Trophoblast cell (in vitro differentiated cells and primary cell): ENCODE data around the gene BSND.

ENCODE experiments used
- DNase-seq, 2 donors: peaks; one replicate each; pipeline ENCODE4 v3.0.0-alpha.2; 2016
- H2AFZ ChIP-seq: 2 replicates; pipeline ENCODE4 v1.6.1; 2013; ENCODE audit warnings: low read length, moderate library complexity, mild to moderate bottlenecking; ENCODE audit not compliant: insufficient read depth, poor library complexity
- H2AK5ac ChIP-seq: 2 replicates; pipeline ENCODE4 v1.6.1; 2013; ENCODE audit warnings: mild to moderate bottlenecking, low read length
- H2BK120ac ChIP-seq: 2 replicates; pipeline ENCODE4 v1.6.1; 2013; ENCODE audit warnings: low read length, mild to moderate bottlenecking, moderate library complexity; ENCODE audit not compliant: insufficient read depth, poor library complexity
- H2BK12ac ChIP-seq: 2 replicates; pipeline ENCODE4 v1.6.1; 2013; ENCODE audit warnings: mild to moderate bottlenecking, low read length, moderate library complexity
- H2BK5ac ChIP-seq: 2 replicates; pipeline ENCODE4 v1.6.1; 2013; ENCODE audit warnings: low read length, low read depth, moderate library complexity, mild to moderate bottlenecking; ENCODE audit not compliant: poor library complexity
- H3K14ac ChIP-seq: 2 replicates; pipeline ENCODE4 v1.6.1; 2013; ENCODE audit warnings: mild to moderate bottlenecking, low read length
- H3K18ac ChIP-seq: 2 replicates; pipeline ENCODE4 v1.6.1; 2013; ENCODE audit warnings: mild to moderate bottlenecking, low read length
- H3K23ac ChIP-seq: 2 replicates; pipeline ENCODE4 v1.6.1; 2013; ENCODE audit warnings: low read length
- H3K27ac ChIP-seq: 2 replicates; pipeline ENCODE4 v1.5.1; 2013; ENCODE audit warnings: low read depth, mild to moderate bottlenecking, inconsistent platforms, low read length, moderate library complexity
- H3K27me3 ChIP-seq: 2 replicates; pipeline ENCODE4 v1.6.1; 2013; ENCODE audit warnings: inconsistent platforms, mild to moderate bottlenecking, low read length, moderate library complexity; ENCODE audit not compliant: insufficient read depth
- H3K36me3 ChIP-seq, 2 experiments: 1 replicate in 1 of 2; 2 replicates in 1 of 2; pipeline ENCODE4 v1.6.1; 2013; ENCODE audit warnings: low read length in 2 of 2, mild to moderate bottlenecking in 2 of 2, moderate library complexity in 1 of 2; ENCODE audit not compliant: insufficient read depth in 2 of 2, control insufficient read depth in 1 of 2
- H3K4ac ChIP-seq: 2 replicates; pipeline ENCODE4 v1.6.1; 2013; ENCODE audit warnings: low read depth, mild to moderate bottlenecking, low read length, moderate library complexity
- H3K4me1 ChIP-seq, 2 experiments: 1 replicate in 1 of 2; 2 replicates in 1 of 2; pipeline ENCODE4 v1.6.1; 2013; ENCODE audit warnings: low read length in 2 of 2, mild to moderate bottlenecking in 2 of 2, moderate library complexity in 1 of 2; ENCODE audit not compliant: insufficient read depth in 2 of 2, control insufficient read depth in 1 of 2
- H3K4me2 ChIP-seq: 2 replicates; pipeline ENCODE4 v1.6.1; 2013; ENCODE audit warnings: inconsistent platforms, mild to moderate bottlenecking, low read length, moderate library complexity
- H3K4me3 ChIP-seq: 2 replicates; pipeline ENCODE4 v1.5.1; 2013; ENCODE audit warnings: mild to moderate bottlenecking, low read depth, low read length, inconsistent platforms
- H3K79me1 ChIP-seq: one replicate; pipeline ENCODE4 v1.6.1; 2013; ENCODE audit warnings: low read length
- H3K79me2 ChIP-seq: 2 replicates; pipeline ENCODE4 v1.6.1; 2013; ENCODE audit warnings: low read length, mild to moderate bottlenecking; ENCODE audit not compliant: control insufficient read depth, insufficient read depth, poor library complexity
- H3K9ac ChIP-seq: 2 replicates; pipeline ENCODE4 v1.6.1; 2013; ENCODE audit warnings: mild to moderate bottlenecking, low read length
- H3K9me3 ChIP-seq: 2 replicates; pipeline ENCODE4 v1.6.1; 2013; ENCODE audit warnings: low read depth, mild to moderate bottlenecking, control low read depth, inconsistent platforms, low read length; ENCODE audit not compliant: insufficient read depth
- H4K12ac ChIP-seq: 2 replicates; pipeline ENCODE4 v1.6.1; 2013; ENCODE audit warnings: low read depth, mild to moderate bottlenecking, low read length, moderate library complexity
- H4K8ac ChIP-seq: 2 replicates; pipeline ENCODE4 v1.6.1; 2013; ENCODE audit warnings: low read depth, mild to moderate bottlenecking, low read length, moderate library complexity
- H4K91ac ChIP-seq: one replicate; pipeline ENCODE4 v1.6.1; 2013; ENCODE audit warnings: low read depth, mild to moderate bottlenecking, low read length, moderate library complexity
- WGBS: extraction: QIAGEN DNeasy Blood & Tissue Kit; methylation state at CpG from one replicate; pipeline ENCODE4 v1.1.7; 2013; ENCODE audit warnings: missing lambda C conversion rate; ENCODE audit not compliant: insufficient read length, insufficient coverage; ENCODE audit errors: extremely low coverage; 5-methylcytosine and 5-hydroxymethylcytosine counted together

The BSND gene

GRCh38 chr1:54970901-54971300, 27.8 kb upstream of the BSND start:
- H3K27ac ChIP-seq = no peak overlapping the region
- no peak overlapping the region for H3K14ac ChIP-seq
- no peak overlapping the region for H2AFZ ChIP-seq
- no peak overlapping the region for H2BK12ac ChIP-seq
- H4K91ac ChIP-seq = no peak overlapping the region
- H3K79me1 ChIP-seq = peaks cover 2% of the 10 kb centered on the region
- no peak overlapping the region for H3K18ac ChIP-seq
- H4K8ac ChIP-seq = no peak overlapping the region
- no peak overlapping the region for H3K23ac ChIP-seq
- no peaks in the 10 kb centered on the region for H3K79me2 ChIP-seq
- no peak overlapping the region for H3K4me2 ChIP-seq
- H3K9ac ChIP-seq = no peak overlapping the region
- WGBS = no CpG with 5 or more reads among the region's 5 CpGs
- no peaks in the 10 kb centered on the region for H3K9me3 ChIP-seq
- H2AK5ac ChIP-seq = no peak overlapping the region
- no peak overlapping the region for H4K12ac ChIP-seq
- no peaks in the 10 kb centered on the region for H3K27me3 ChIP-seq
- DNase-seq = no peak
- H2BK5ac ChIP-seq = no peak overlapping the region
- H3K4me1 ChIP-seq = peaks cover 4 to 7% of the 10 kb centered on the region in 2 experiments
- H2BK120ac ChIP-seq = no peak overlapping the region
- no peaks in the 10 kb centered on the region for H3K36me3 ChIP-seq
- no peak overlapping the region for H3K4ac ChIP-seq
- no peak overlapping the region for H3K4me3 ChIP-seq

DNA sequence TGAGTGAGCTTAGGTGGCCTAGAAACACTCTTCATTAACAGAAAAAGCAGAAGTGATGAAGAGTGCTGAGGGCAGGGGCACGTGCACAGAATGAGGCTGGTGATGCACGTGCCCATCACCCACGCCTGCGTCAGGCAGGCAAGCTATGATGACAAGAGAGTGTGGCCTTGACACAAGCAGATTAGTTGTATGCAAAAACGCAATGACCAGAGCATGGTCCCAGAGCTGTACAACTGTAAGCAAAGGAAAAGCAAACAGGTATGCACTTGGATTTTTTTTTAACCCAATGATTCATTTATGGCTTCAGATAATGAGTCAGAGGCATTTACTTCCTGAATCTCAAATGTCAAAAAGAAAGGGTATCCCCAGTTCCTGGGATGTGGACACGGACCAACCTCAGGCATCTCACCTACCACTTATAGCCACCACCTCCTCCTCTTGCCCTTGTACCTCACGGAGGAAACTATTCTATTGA, 27.4 kb upstream of the BSND start:
- H2AK5ac ChIP-seq = no peak overlapping the region
- H3K4ac ChIP-seq = no peak overlapping the region
- H3K36me3 ChIP-seq = no peaks in the 10 kb centered on the region
- no peak overlapping the region for H3K4me3 ChIP-seq
- H3K79me2 ChIP-seq = no peaks in the 10 kb centered on the region
- no peak overlapping the region for H3K14ac ChIP-seq
- H3K9ac ChIP-seq = no peak overlapping the region
- no peak overlapping the region for H3K18ac ChIP-seq
- H3K27me3 ChIP-seq = no peaks in the 10 kb centered on the region
- peaks cover 4 to 8% of the 10 kb centered on the region in 2 experiments for H3K4me1 ChIP-seq
- H3K27ac ChIP-seq = no peak overlapping the region
- no peak overlapping the region for H3K4me2 ChIP-seq
- H4K8ac ChIP-seq = no peak overlapping the region
- H3K23ac ChIP-seq = no peak overlapping the region
- H2BK5ac ChIP-seq = no peak overlapping the region
- no peak overlapping the region for H2AFZ ChIP-seq
- no peak overlapping the region for H4K12ac ChIP-seq
- no CpG with 5 or more reads among the region's 7 CpGs for WGBS
- H3K9me3 ChIP-seq = no peaks in the 10 kb centered on the region
- no peak for DNase-seq
- H4K91ac ChIP-seq = no peak overlapping the region
- no peak overlapping the region for H2BK120ac ChIP-seq
- H3K79me1 ChIP-seq = peaks cover 2% of the 10 kb centered on the region
- no peak overlapping the region for H2BK12ac ChIP-seq

- no peak overlapping the region for H2AFZ ChIP-seq
- no peaks in the 10 kb centered on the region for H3K79me2 ChIP-seq
- H3K4ac ChIP-seq = no peak overlapping the region
- no peak overlapping the region for H4K91ac ChIP-seq
- H3K4me2 ChIP-seq = no peak overlapping the region
- H3K4me3 ChIP-seq = no peak overlapping the region
- no peaks in the 10 kb centered on the region for H3K27me3 ChIP-seq
- no CpG with 5 or more reads among the region's 4 CpGs for WGBS
- H3K9ac ChIP-seq = no peak overlapping the region
- no peaks in the 10 kb centered on the region for H3K36me3 ChIP-seq
- no peaks in the 10 kb centered on the region for H3K79me1 ChIP-seq
- peaks cover 4 to 5% of the 10 kb centered on the region in 2 experiments for H3K4me1 ChIP-seq
- no peak overlapping the region for H2BK5ac ChIP-seq
- H3K23ac ChIP-seq = no peak overlapping the region
- no peak for DNase-seq
- H2BK12ac ChIP-seq = no peak overlapping the region
- H4K8ac ChIP-seq = no peak overlapping the region
- no peak overlapping the region for H2AK5ac ChIP-seq
- no peak overlapping the region for H3K18ac ChIP-seq
- H4K12ac ChIP-seq = no peak overlapping the region
- H2BK120ac ChIP-seq = no peak overlapping the region
- H3K14ac ChIP-seq = no peak overlapping the region
- H3K27ac ChIP-seq = no peak overlapping the region
- no peaks in the 10 kb centered on the region for H3K9me3 ChIP-seq
Measured at GRCh38 chr1:54972436-54972835, 26.3 kb upstream of the BSND start.

- no CpG with 5 or more reads among the region's 5 CpGs for WGBS
- H4K8ac ChIP-seq = no peak overlapping the region
Measured at GRCh38 chr1:54973205-54973921, 25.4 kb upstream of the BSND start.

More at GRCh38 chr1:54973205-54973921, 25.4 kb upstream of the BSND start:
- Histone ChIP-seq H2BK5ac (no peak overlapping the region), H3K14ac (no peak overlapping the region), H3K9ac (no peak overlapping the region), H2BK120ac (no peak overlapping the region), H3K9me3 (no peaks in the 10 kb centered on the region), H3K36me3 (no peaks in the 10 kb centered on the region), H3K27me3 (no peaks in the 10 kb centered on the region), H2BK12ac (no peak overlapping the region), H3K4me2 (no peak overlapping the region), H4K12ac (no peak overlapping the region), H3K4me1 (peaks cover 6 to 10% of the 10 kb centered on the region in 2 experiments), H4K91ac (no peak overlapping the region), H3K4ac (no peak overlapping the region), H3K4me3 (no peak overlapping the region), H2AFZ (no peak overlapping the region), H3K79me2 (no peaks in the 10 kb centered on the region), H3K27ac (no peak overlapping the region), H2AK5ac (no peak overlapping the region), H3K18ac (no peak overlapping the region), H3K23ac (no peak overlapping the region), H3K79me1 (peaks cover 2% of the 10 kb centered on the region)
- peak; percentile 27 to 56 for DNase-seq
